IMR-90 (cell line): ENCODE data around the gene EPC1. TPM values are rescaled to one million over a fixed set of nuclear protein-coding genes. Genes with fewer than 3 reads are reported as not detected.

Source experiments
- ATAC-seq: fragments of 200-7000 bp; cut with Tn5 transposase; 2 replicates; pipeline ENCODE4 v1.9.1; 2020; ENCODE audit warnings: low read depth, mild to moderate bottlenecking, moderate library complexity
- BruUV-seq: library from RNA; stranded (reverse); fragments of 400-500 nt; replicated peaks from 2 replicates; lab custom pipeline; 2021; lab: Mats Ljungman, UMichigan
- CTCF ChIA-PET: fragments of 300-600 bp; formaldehyde crosslinking; extraction: SDS; loops from one replicate; lab custom pipeline; 2021; ENCODE audit warnings: antibody characterized with exemption; lab: Yijun Ruan, JAX
- POLR2A ChIA-PET: fragments of 300-600 bp; sonication (Branson Sonifier 250); formaldehyde crosslinking; loops from one replicate; lab custom pipeline; 2022; ENCODE audit warnings: antibody characterized with exemption; ENCODE audit not compliant: unreplicated experiment; lab: Charles Lee
- DNase-seq: peaks from one replicate; pipeline ENCODE4 v3.0.0; 2013
- H2AFZ ChIP-seq: replicated peaks from 2 replicates; pipeline ENCODE3; 2013; ENCODE audit warnings: low read length, mild to moderate bottlenecking; ENCODE audit not compliant: poor library complexity
- H2AK5ac ChIP-seq: 2 replicates; pipeline ENCODE4 v1.6.1; 2013; ENCODE audit warnings: low read depth, low read length, inconsistent platforms
- H2AK9ac ChIP-seq: replicated peaks from 2 replicates; pipeline ENCODE3; 2013; ENCODE audit warnings: mild to moderate bottlenecking, low read depth, low read length, moderate library complexity; ENCODE audit not compliant: poor library complexity
- H2BK120ac ChIP-seq: 2 replicates; pipeline ENCODE4 v1.6.1; 2013; ENCODE audit warnings: low read depth, low read length, inconsistent platforms
- H2BK15ac ChIP-seq: 3 replicates; pipeline ENCODE4 v1.6.1; 2013; ENCODE audit warnings: low read depth, low read length, inconsistent platforms
- H2BK20ac ChIP-seq: 2 replicates; pipeline ENCODE4 v1.6.1; 2013; ENCODE audit warnings: low read depth, mild to moderate bottlenecking, inconsistent platforms, low read length, moderate library complexity
- H2BK5ac ChIP-seq: 2 replicates; pipeline ENCODE4 v1.6.1; 2013; ENCODE audit warnings: mild to moderate bottlenecking, low read depth, low read length, inconsistent platforms; ENCODE audit not compliant: poor library complexity, severe bottlenecking
- H3K14ac ChIP-seq: replicated peaks from 2 replicates; pipeline ENCODE4 v1.6.1; 2013; ENCODE audit warnings: low read depth, low read length, inconsistent platforms
- H3K18ac ChIP-seq: 2 replicates; pipeline ENCODE4 v1.6.1; 2013; ENCODE audit warnings: low read depth, low read length, control low read depth
- H3K23ac ChIP-seq: 2 replicates; pipeline ENCODE4 v1.6.1; 2013; ENCODE audit warnings: low read depth, low read length, inconsistent platforms
- H3K27ac ChIP-seq: 2 replicates; pipeline ENCODE4 v1.5.1; 2013; ENCODE audit warnings: mild to moderate bottlenecking, control low read depth, low read length; ENCODE audit not compliant: insufficient read depth
- H3K27me3 ChIP-seq: 2 replicates; pipeline ENCODE4 v1.6.1; 2013; ENCODE audit warnings: low read length; ENCODE audit not compliant: control insufficient read depth, insufficient read depth
- H3K36me3 ChIP-seq: 2 replicates; pipeline ENCODE4 v1.6.1; 2013; ENCODE audit warnings: low read length, mixed read lengths; ENCODE audit not compliant: control insufficient read depth, insufficient read depth
- H3K4ac ChIP-seq: 2 replicates; pipeline ENCODE4 v1.6.1; 2013; ENCODE audit warnings: low read depth, low read length, inconsistent platforms
- H3K4me1 ChIP-seq: 2 replicates; pipeline ENCODE4 v1.6.1; 2013; ENCODE audit warnings: low read length, mixed read lengths; ENCODE audit not compliant: control insufficient read depth, insufficient read depth
- H3K4me2 ChIP-seq: 2 replicates; pipeline ENCODE4 v1.6.1; 2013; ENCODE audit warnings: low read depth, mild to moderate bottlenecking, control low read depth, low read length, moderate library complexity
- H3K4me3 ChIP-seq: 2 replicates; pipeline ENCODE4 v1.5.1; 2013; ENCODE audit warnings: low read depth, mild to moderate bottlenecking, control low read depth, low read length, moderate library complexity; ENCODE audit not compliant: insufficient read depth
- H3K56ac ChIP-seq: 2 replicates; pipeline ENCODE4 v1.6.1; 2013; ENCODE audit warnings: low read length, inconsistent platforms; ENCODE audit not compliant: insufficient read depth; ENCODE audit errors: extremely low read depth
- H3K79me1 ChIP-seq, 2 experiments: 2 replicates each; pipeline ENCODE4 v1.6.1; 2013; ENCODE audit warnings: low read length in 2 of 2, inconsistent platforms in 1 of 2, low read depth in 1 of 2
- H3K9ac ChIP-seq: 2 replicates; pipeline ENCODE4 v1.6.1; 2013; ENCODE audit warnings: low read depth, low read length, control low read depth
- H3K9me1 ChIP-seq: 2 replicates; pipeline ENCODE4 v1.6.1; 2013; ENCODE audit warnings: low read length, inconsistent platforms; ENCODE audit not compliant: insufficient read depth
- H3K9me3 ChIP-seq: 2 replicates; pipeline ENCODE4 v1.6.1; 2013; ENCODE audit warnings: low read length; ENCODE audit not compliant: control insufficient read depth, insufficient read depth
- H4K20me1 ChIP-seq: 2 replicates; pipeline ENCODE4 v1.6.1; 2013; ENCODE audit warnings: low read length, inconsistent platforms; ENCODE audit not compliant: insufficient read depth
- H4K5ac ChIP-seq: 2 replicates; pipeline ENCODE4 v1.6.1; 2013; ENCODE audit warnings: mild to moderate bottlenecking, low read depth, low read length, control low read depth
- H4K8ac ChIP-seq, 2 experiments: 2 replicates each; pipeline ENCODE4 v1.6.1; 2013; ENCODE audit warnings: low read depth in 2 of 2, low read length in 2 of 2, control low read depth in 1 of 2, inconsistent platforms in 1 of 2
- H4K91ac ChIP-seq: 2 replicates; pipeline ENCODE4 v1.6.1; 2013; ENCODE audit warnings: low read depth, low read length, inconsistent platforms; ENCODE audit not compliant: insufficient read depth
- BHLHE40 ChIP-seq: fragments of 150-350 bp; IDR thresholded peaks from 2 replicates; pipeline ENCODE4 v1.6.1; 2016; ENCODE audit warnings: mild to moderate bottlenecking, low read depth, low read length
- CEBPB ChIP-seq: IDR thresholded peaks from 2 replicates; pipeline ENCODE4 v1.6.1; 2012; ENCODE audit warnings: low read depth, low read length, improper control_type of control experiment
- CHD1 ChIP-seq: IDR thresholded peaks from 2 replicates; pipeline ENCODE4 v1.6.1; 2012; ENCODE audit warnings: low read depth, low read length, improper control_type of control experiment
- CTCF ChIP-seq: conservative IDR thresholded peaks from 2 replicates; pipeline ENCODE4 v1.5.1; 2012; ENCODE audit warnings: mild to moderate bottlenecking, low read depth, low read length, improper control_type of control experiment
- ELK1 ChIP-seq: fragments of 150-350 bp; IDR thresholded peaks from 2 replicates; pipeline ENCODE4 v1.6.1; 2016; ENCODE audit warnings: low read depth, mild to moderate bottlenecking, low read length, moderate library complexity, borderline replicate concordance
- FOS ChIP-seq: fragments of 150-350 bp; IDR thresholded peaks from 2 replicates; pipeline ENCODE4 v1.6.1; 2016; ENCODE audit warnings: low read depth, low read length
- MAFK ChIP-seq: IDR thresholded peaks from 2 replicates; pipeline ENCODE4 v1.6.1; 2012; ENCODE audit warnings: low read depth, low read length, improper control_type of control experiment
- MAZ ChIP-seq: IDR thresholded peaks from 2 replicates; pipeline ENCODE4 v1.6.1; 2012; ENCODE audit warnings: low read depth, mild to moderate bottlenecking, low read length, improper control_type of control experiment, moderate library complexity, borderline replicate concordance
- MXI1 ChIP-seq: IDR thresholded peaks from 2 replicates; pipeline ENCODE4 v1.6.1; 2012; ENCODE audit warnings: low read depth, mild to moderate bottlenecking, low read length, moderate library complexity, borderline replicate concordance
- NFE2L2 ChIP-seq: fragments of 150-350 bp; IDR thresholded peaks from 2 replicates; pipeline ENCODE4 v1.6.1; 2016; ENCODE audit warnings: low read depth, mild to moderate bottlenecking, low read length
- POLR2A ChIP-seq: IDR thresholded peaks from 2 replicates; pipeline ENCODE4 v1.6.1; 2012; ENCODE audit warnings: mild to moderate bottlenecking, low read depth, low read length
- RAD21 ChIP-seq: IDR thresholded peaks from 2 replicates; pipeline ENCODE4 v1.6.1; 2012; ENCODE audit warnings: low read length, improper control_type of control experiment
- RCOR1 ChIP-seq: IDR thresholded peaks from 2 replicates; pipeline ENCODE4 v1.6.1; 2012; ENCODE audit warnings: mild to moderate bottlenecking, low read length, improper control_type of control experiment; ENCODE audit not compliant: insufficient replicate concordance
- RFX5 ChIP-seq: IDR thresholded peaks from 2 replicates; pipeline ENCODE4 v1.8.0; 2012; ENCODE audit warnings: low read depth, mild to moderate bottlenecking, low read length, moderate library complexity
- SMC3 ChIP-seq: fragments of 150-350 bp; IDR thresholded peaks from 2 replicates; pipeline ENCODE4 v1.6.1; 2016; ENCODE audit warnings: low read depth, mild to moderate bottlenecking, antibody characterized with exemption, low read length, moderate library complexity
- USF2 ChIP-seq: fragments of 150-350 bp; IDR thresholded peaks from 2 replicates; pipeline ENCODE4 v1.6.1; 2017; ENCODE audit warnings: mild to moderate bottlenecking, antibody characterized with exemption, low read length, low read depth
- WGBS, 2 experiments: methylation state at CpG; one replicate each; pipeline versions ENCODE4 v1.1.5 to v1.1.7; 2013; ENCODE audit warnings: missing lambda C conversion rate in 2 of 2; ENCODE audit not compliant: insufficient read length in 1 of 2; ENCODE audit errors: extremely low coverage in 2 of 2; 5-methylcytosine and 5-hydroxymethylcytosine counted together
- dilution Hi-C: fragments of 300-500 bp; cut with HindIII; formaldehyde crosslinking; loops from one replicate; pipeline ENCODE4 v1.14.3; 2018; ENCODE audit warnings: low sequenced_read_pairs; ENCODE audit not compliant: unreplicated experiment
- in situ Hi-C: fragments of 300-500 bp; cut with MboI; formaldehyde crosslinking; loops from 3 replicates; pipeline ENCODE4 v1.14.3; 2019; ENCODE audit warnings: low sequenced_read_pairs, inconsistent platforms, mixed read lengths
- intact Hi-C: fragments of 100-400 bp; cut with micrococcal nuclease; formaldehyde crosslinking; loops from 2 replicates; pipeline ENCODE4 v1.10.0; 2022
- polyA plus RNA-seq, 3 experiments: library from polyadenylated mRNA; depleted of rRNA; stranded (reverse); fragments of >200 nt; gene quantifications; 2 replicates each; pipeline ENCODE4 v1.2.3, GENCODE V29; 2012; ENCODE audit warnings: low replicate concordance in 1 of 3
- total RNA-seq: library from RNA; depleted of rRNA; stranded (reverse); fragments of >200 nt; gene quantifications from 2 replicates; pipeline ENCODE4 v1.2.3, GENCODE V29; 2012

EPC1 gene
- total and polyA plus RNA-seq, 2 of the 4 experiments (the other 2 are of a cell fraction): 21.9 to 23.5 TPM

GRCh38 chr10:32295027-32295426 is 51.9 kb downstream of the EPC1 start:
- in situ Hi-C loops: no loop called here

More at GRCh38 chr10:32295027-32295426, 51.9 kb downstream of the EPC1 start:
- DNase-seq (no peak), ATAC-seq (no peak)
- TF ChIP-seq MAFK (no peak), CEBPB (no peak), CHD1 (no peak), MAZ (no peak), RCOR1 (no peak), MXI1 (no peak), POLR2A (no peak), CTCF (no peak), RAD21 (no peak), FOS (no peak), USF2 (no peak), NFE2L2 (no peak), RFX5 (no peak), SMC3 (no peak), BHLHE40 (no peak), ELK1 (no peak)
- Histone ChIP-seq H2AK5ac (no peak overlapping the region), H4K20me1 (peaks cover 20% of the 10 kb centered on the region; the same call in 1 of the 2 replicates), H3K9me3 (no peaks in the 10 kb centered on the region), H3K4ac (no peak overlapping the region), H3K4me2 (no peak overlapping the region), H3K23ac (no peak overlapping the region), H3K9ac (no peak overlapping the region), H2AFZ (no peak overlapping the region), H2BK20ac (no peak overlapping the region), H2BK120ac (no peak overlapping the region), H3K36me3 (peaks cover 9% of the 10 kb centered on the region), H3K9me1 (peaks cover 3% of the 10 kb centered on the region; the same call in 1 of the 2 replicates), H3K56ac (no peak overlapping the region), H4K5ac (no peak overlapping the region), H3K27ac (no peak overlapping the region), H2BK15ac (no peak overlapping the region), H3K18ac (no peak overlapping the region), H3K14ac (no peak overlapping the region), H2BK5ac (no peak overlapping the region), H3K4me3 (no peak overlapping the region), H4K8ac (no peak overlapping the region), H3K79me1 (peaks cover 15 to 38% of the 10 kb centered on the region in 2 experiments), H3K4me1 (peaks cover 6% of the 10 kb centered on the region), H4K91ac (no peak overlapping the region), H2AK9ac (no peak overlapping the region), H3K27me3 (no peaks in the 10 kb centered on the region)
- dilution Hi-C loops: no loop called here
- no CpG with 5 or more reads among the region's 2 CpGs for WGBS, 2 experiments
- BruUV-seq: no TSS peak
- intact Hi-C loops: no loop called here
- POLR2A ChIA-PET: no interaction called here
- CTCF ChIA-PET: interaction anchor here (1.0 kb wide), 1 partner anchor 19 kb away, joined by 9 read pairs; no protein-coding TSS in a partner anchor
